ENCODE data around the gene SLIT3. TPM values are rescaled to one million over a fixed set of nuclear protein-coding genes. Genes with fewer than 3 reads are reported as not detected.

SLIT3 gene
- total RNA-seq, 1 donor from 2014 or later, result 70.0 TPM

- intact Hi-C loops (cut with DNase I), result no loop called here
- TF ChIP-seq CTCF (IDR thresholded peaks at IDR 0.05), result no peak
- Histone ChIP-seq H3K9me3 (no peaks in the 10 kb centered on the region), H3K36me3 (no peaks in the 10 kb centered on the region), H3K4me1 (no peaks in the 10 kb centered on the region), H3K4me3 (no peak overlapping the region), H3K27me3 (no peaks in the 10 kb centered on the region), H3K27ac (no peak overlapping the region)
- DNase-seq (no peak), ATAC-seq (no peak)
Measured at GRCh38 chr5:169036079-169036805, 264.7 kb downstream of the SLIT3 start.

- H3K4me1 ChIP-seq, result peaks cover 21% of the 10 kb centered on the region
- H3K27ac ChIP-seq, result no peak overlapping the region
- no peak for DNase-seq
- ATAC-seq, result peak; percentile 53
- intact Hi-C loops (cut with DNase I), result no loop called here
- no peaks in the 10 kb centered on the region for H3K36me3 ChIP-seq
- no peak overlapping the region for H3K4me3 ChIP-seq
- no peaks in the 10 kb centered on the region for H3K9me3 ChIP-seq
- no peaks in the 10 kb centered on the region for H3K27me3 ChIP-seq
- TF ChIP-seq CTCF (IDR thresholded peaks at IDR 0.05), result no peak
Measured at GRCh38 chr5:169029661-169030274, 271.2 kb downstream of the SLIT3 start.

- TF ChIP-seq CTCF (IDR thresholded peaks at IDR 0.05), result no peak
- H3K27me3 ChIP-seq, result no peaks in the 10 kb centered on the region
- DNase-seq, result no peak
- peaks cover 21% of the 10 kb centered on the region for H3K4me1 ChIP-seq
- intact Hi-C loops (cut with DNase I), result no loop called here
- no peak overlapping the region for H3K27ac ChIP-seq
- H3K4me3 ChIP-seq, result no peak overlapping the region
- H3K9me3 ChIP-seq, result no peaks in the 10 kb centered on the region
- no peaks in the 10 kb centered on the region for H3K36me3 ChIP-seq
- ATAC-seq, result no peak
Measured at GRCh38 chr5:169029037-169029436, 271.9 kb downstream of the SLIT3 start.

DNA sequence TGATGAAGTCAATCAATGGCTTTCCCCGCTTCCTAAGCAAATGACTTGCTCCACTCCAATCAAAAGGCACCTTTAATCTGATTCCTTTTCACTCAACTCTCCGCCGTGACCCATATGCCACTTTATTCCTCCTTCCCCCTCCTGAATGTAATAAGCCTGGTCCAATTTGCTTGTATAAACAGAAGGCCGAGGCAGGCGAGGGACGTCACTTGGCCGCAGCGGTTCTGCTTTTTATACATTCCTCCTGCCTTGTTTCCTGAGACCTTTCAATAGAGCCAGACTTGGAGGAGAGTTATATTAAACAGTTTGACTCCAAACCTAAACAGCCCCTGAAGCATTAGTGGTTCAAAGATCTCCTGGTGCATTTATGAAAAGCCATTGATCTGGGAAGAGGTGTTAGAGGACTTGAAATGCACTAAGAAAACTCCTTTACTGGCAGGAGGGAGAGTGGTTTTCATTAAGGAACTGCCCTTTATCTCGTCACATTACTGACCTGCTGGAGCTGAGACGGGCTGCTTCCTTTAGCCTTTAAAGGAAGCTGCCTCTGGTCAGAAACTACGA is 273.4 kb downstream of the SLIT3 start:
- Histone ChIP-seq H3K9me3 (no peaks in the 10 kb centered on the region), H3K27ac (no peak overlapping the region), H3K4me1 (peaks cover 21% of the 10 kb centered on the region), H3K4me3 (no peak overlapping the region), H3K36me3 (no peaks in the 10 kb centered on the region), H3K27me3 (no peaks in the 10 kb centered on the region)
- TF ChIP-seq CTCF (IDR thresholded peaks at IDR 0.05), result no peak
- ATAC-seq (peak; percentile 58), DNase-seq (peak; percentile 64)
- intact Hi-C loops (cut with DNase I), result no loop called here

DNA sequence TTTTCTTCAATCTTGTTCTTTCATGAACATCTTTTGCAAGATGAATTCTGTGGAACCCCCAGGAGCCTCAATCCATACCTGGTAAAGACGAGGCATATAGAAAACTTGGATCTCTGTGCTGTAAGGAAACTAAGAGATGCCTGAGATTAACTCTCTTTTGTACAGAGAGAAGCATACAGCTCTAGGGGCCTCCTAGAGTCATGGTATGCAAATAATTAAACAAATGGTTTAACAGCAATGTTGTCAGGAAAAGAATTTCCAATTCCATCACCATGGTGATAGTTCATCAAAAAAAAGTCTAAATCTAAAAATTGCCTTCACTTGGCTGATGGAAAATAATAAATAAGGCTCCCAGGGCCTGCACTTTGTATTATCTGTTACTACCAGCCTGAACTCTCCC is 275.4 kb downstream of the SLIT3 start:
- DNase-seq (no peak), ATAC-seq (no peak)
- Histone ChIP-seq H3K27me3 (no peaks in the 10 kb centered on the region), H3K4me3 (no peak overlapping the region), H3K4me1 (peaks cover 15% of the 10 kb centered on the region), H3K27ac (no peak overlapping the region), H3K9me3 (no peaks in the 10 kb centered on the region), H3K36me3 (no peaks in the 10 kb centered on the region)
- TF ChIP-seq CTCF (IDR thresholded peaks at IDR 0.05), result no peak
- intact Hi-C loops (cut with DNase I), result no loop called here

Measured in upper lobe of right lung (tissue), 1 donor.